Loucy (cell line): ENCODE data around the gene CTSH.

Source experiments
- EZH2phosphoT487 ChIP-seq: fragments of 200-600 bp; IDR thresholded peaks from 2 replicates; pipeline ENCODE4 v1.6.1; 2018; ENCODE audit warnings: antibody characterized with exemption, mild to moderate bottlenecking, moderate library complexity, borderline replicate concordance
- TF ChIP-seq, protein P1 (sequence below): fragments of 200-600 bp; sonication (generic); conservative IDR thresholded peaks from 2 replicates; pipeline ENCODE4 v1.5.1; 2014; ENCODE audit warnings: mild to moderate bottlenecking, antibody characterized with exemption, low read length

- TF ChIP-seq, protein P1, sequence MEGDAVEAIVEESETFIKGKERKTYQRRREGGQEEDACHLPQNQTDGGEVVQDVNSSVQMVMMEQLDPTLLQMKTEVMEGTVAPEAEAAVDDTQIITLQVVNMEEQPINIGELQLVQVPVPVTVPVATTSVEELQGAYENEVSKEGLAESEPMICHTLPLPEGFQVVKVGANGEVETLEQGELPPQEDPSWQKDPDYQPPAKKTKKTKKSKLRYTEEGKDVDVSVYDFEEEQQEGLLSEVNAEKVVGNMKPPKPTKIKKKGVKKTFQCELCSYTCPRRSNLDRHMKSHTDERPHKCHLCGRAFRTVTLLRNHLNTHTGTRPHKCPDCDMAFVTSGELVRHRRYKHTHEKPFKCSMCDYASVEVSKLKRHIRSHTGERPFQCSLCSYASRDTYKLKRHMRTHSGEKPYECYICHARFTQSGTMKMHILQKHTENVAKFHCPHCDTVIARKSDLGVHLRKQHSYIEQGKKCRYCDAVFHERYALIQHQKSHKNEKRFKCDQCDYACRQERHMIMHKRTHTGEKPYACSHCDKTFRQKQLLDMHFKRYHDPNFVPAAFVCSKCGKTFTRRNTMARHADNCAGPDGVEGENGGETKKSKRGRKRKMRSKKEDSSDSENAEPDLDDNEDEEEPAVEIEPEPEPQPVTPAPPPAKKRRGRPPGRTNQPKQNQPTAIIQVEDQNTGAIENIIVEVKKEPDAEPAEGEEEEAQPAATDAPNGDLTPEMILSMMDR: no peak
- no peak for TF ChIP-seq EZH2phosphoT487
These were observed 1.2 kb downstream of the CTSH start for GRCh38 chr15:78943692-78944091.
